ENCODE results near the gene GRXCR1.

Gene GRXCR1

DNA sequence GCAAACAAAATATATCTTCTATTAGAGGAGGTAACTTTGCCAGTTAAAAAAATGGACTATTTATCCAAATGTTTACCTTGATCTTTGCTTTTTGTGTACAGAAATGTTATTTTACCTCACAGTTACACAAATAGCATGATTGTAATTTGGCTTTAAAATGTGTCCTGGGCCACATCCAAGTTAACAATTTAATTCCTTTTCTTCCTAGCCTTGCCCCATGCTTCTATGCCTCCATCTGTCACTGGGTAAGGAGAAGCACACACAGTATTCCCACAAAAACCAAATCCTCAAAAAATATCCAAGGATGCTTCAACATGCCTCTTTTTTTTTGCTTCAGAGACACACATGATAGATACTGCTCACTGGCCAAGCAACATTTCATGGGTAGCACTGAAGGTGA lies 30.9 kb downstream of the GRXCR1 start:
- H3K79me1 ChIP-seq (ENCODE audit: low read depth, low read length): no peaks in the 10 kb centered on the region
- H3K18ac ChIP-seq (ENCODE audit: low read length): no peak overlapping the region
- no peak overlapping the region for H2AK5ac ChIP-seq (ENCODE audit: low read depth, low read length)
- no peak overlapping the region for H3K27ac ChIP-seq (replicated peaks; ENCODE audit: low read length)
- H4K91ac ChIP-seq (ENCODE audit: low read depth, low read length, poor library complexity): no peak overlapping the region
- no peak overlapping the region for H3K23ac ChIP-seq (ENCODE audit: low read depth, low read length, poor library complexity)
- no peak overlapping the region for H3K14ac ChIP-seq (ENCODE audit: low read length)
- no peak for DNase-seq (ENCODE audit: low spot score)
- H3K4me3 ChIP-seq (ENCODE audit: low read length in 2 of 2): no peak overlapping the region
- no peak overlapping the region for H2BK15ac ChIP-seq (ENCODE audit: low read length)
- H3K36me3 ChIP-seq (replicated peaks in 1 of 2; ENCODE audit: control insufficient read depth in 2 of 2, insufficient read depth in 2 of 2, low read length in 2 of 2): no peaks in the 10 kb centered on the region
- no peak overlapping the region for H2BK5ac ChIP-seq (ENCODE audit: low read length)
- no peak overlapping the region for H3K9ac ChIP-seq (ENCODE audit: low read depth, low read length, poor library complexity)
- no peak overlapping the region for H2BK12ac ChIP-seq (ENCODE audit: low read length)
- no peak overlapping the region for H4K8ac ChIP-seq (ENCODE audit: low read depth, low read length)
- H3K4me2 ChIP-seq (ENCODE audit: insufficient read depth, low read length, poor library complexity, severe bottlenecking): no peak overlapping the region
- H3K4me1 ChIP-seq (ENCODE audit: control insufficient read depth in 2 of 2, insufficient read depth in 1 of 2, low read depth in 1 of 2, low read length in 2 of 2): peaks cover 0 to under 1% of the 10 kb centered on the region in 2 donors
- no peaks in the 10 kb centered on the region for H3K27me3 ChIP-seq (ENCODE audit: control insufficient read depth in 3 of 3, insufficient read depth in 3 of 3, low read depth in 1 of 3, low read length in 3 of 3)
- H3K4ac ChIP-seq (ENCODE audit: low read length): no peak overlapping the region
- H3K9me3 ChIP-seq (replicated peaks in 1 of 2; ENCODE audit: control insufficient read depth in 2 of 2, insufficient read depth in 1 of 2, low read depth in 1 of 2, low read length in 2 of 2): no peaks in the 10 kb centered on the region
- H2BK120ac ChIP-seq (ENCODE audit: low read depth, low read length): no peak overlapping the region
- H2AFZ ChIP-seq (ENCODE audit: low read length): no peak overlapping the region

DNA sequence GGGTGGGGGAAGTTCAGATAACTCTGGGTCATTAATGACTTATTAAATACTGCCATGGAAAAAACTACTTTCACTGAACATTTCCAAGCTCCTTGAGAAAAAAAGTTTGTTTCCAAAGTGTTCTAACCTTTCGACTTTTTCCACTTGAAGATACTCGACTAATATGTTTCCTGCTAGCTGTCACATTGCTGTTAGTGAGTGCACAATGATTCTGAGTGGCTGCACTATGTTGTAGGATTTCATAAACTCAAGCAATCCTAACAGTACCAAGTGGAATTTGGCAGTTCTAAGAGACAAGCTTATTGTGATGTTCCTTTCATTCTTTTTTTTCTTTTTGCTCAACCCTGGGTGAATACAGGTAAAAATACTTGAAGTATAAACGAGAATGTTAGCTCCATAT lies 33.4 kb downstream of the GRXCR1 start:
- Histone ChIP-seq H3K4me1 (ENCODE audit: control insufficient read depth in 2 of 2, insufficient read depth in 1 of 2, low read depth in 1 of 2, low read length in 2 of 2) (peaks cover 0 to 1% of the 10 kb centered on the region in 2 donors), H3K4ac (ENCODE audit: low read length) (no peak overlapping the region), H2AK5ac (ENCODE audit: low read depth, low read length) (no peak overlapping the region), H3K27ac (replicated peaks; ENCODE audit: low read length) (no peak overlapping the region), H4K91ac (ENCODE audit: low read depth, low read length, poor library complexity) (no peak overlapping the region), H3K4me3 (ENCODE audit: low read length in 2 of 2) (no peak overlapping the region), H4K8ac (ENCODE audit: low read depth, low read length) (no peak overlapping the region), H3K9ac (ENCODE audit: low read depth, low read length, poor library complexity) (no peak overlapping the region), H3K4me2 (ENCODE audit: insufficient read depth, low read length, poor library complexity, severe bottlenecking) (no peak overlapping the region), H3K14ac (ENCODE audit: low read length) (no peak overlapping the region), H2BK12ac (ENCODE audit: low read length) (no peak overlapping the region), H2BK120ac (ENCODE audit: low read depth, low read length) (no peak overlapping the region), H3K9me3 (replicated peaks in 1 of 2; ENCODE audit: control insufficient read depth in 2 of 2, insufficient read depth in 1 of 2, low read depth in 1 of 2, low read length in 2 of 2) (no peaks in the 10 kb centered on the region), H2BK5ac (ENCODE audit: low read length) (no peak overlapping the region), H3K27me3 (ENCODE audit: control insufficient read depth in 3 of 3, insufficient read depth in 3 of 3, low read depth in 1 of 3, low read length in 3 of 3) (no peaks in the 10 kb centered on the region), H3K36me3 (replicated peaks in 1 of 2; ENCODE audit: control insufficient read depth in 2 of 2, insufficient read depth in 2 of 2, low read length in 2 of 2) (no peaks in the 10 kb centered on the region), H2AFZ (ENCODE audit: low read length) (no peak overlapping the region), H2BK15ac (ENCODE audit: low read length) (no peak overlapping the region), H3K79me1 (ENCODE audit: low read depth, low read length) (no peaks in the 10 kb centered on the region), H3K23ac (ENCODE audit: low read depth, low read length, poor library complexity) (no peak overlapping the region), H3K18ac (ENCODE audit: low read length) (no peak overlapping the region)
- no peak for DNase-seq (ENCODE audit: low spot score)
- no CpG with 5 or more reads among the region's 3 CpGs for WGBS, 2 donors (ENCODE audit: extremely low coverage in 2 of 2, insufficient read length in 2 of 2, insufficient replicate concordance in 1 of 2)

DNA sequence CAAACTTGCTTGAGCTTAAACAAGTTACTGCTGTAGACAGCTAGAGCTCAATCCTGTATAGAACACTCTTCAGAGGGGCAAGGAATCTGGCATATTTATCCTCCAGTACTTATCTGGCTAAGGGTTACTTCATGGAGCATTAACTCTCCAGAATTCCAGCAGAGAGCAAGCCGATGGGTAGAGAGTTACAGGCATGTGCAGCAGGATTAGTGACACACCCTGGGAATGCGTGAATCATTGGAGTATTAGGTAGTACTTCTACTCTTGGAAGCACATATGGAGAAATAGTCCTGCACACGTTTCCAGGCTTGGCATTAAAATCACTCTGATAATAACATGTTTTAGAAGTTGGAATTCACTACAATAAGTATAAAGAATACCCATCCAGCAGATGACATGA lies 35.4 kb downstream of the GRXCR1 start:
- no peak overlapping the region for H3K14ac ChIP-seq (ENCODE audit: low read length)
- no peak overlapping the region for H2AFZ ChIP-seq (ENCODE audit: low read length)
- H2AK5ac ChIP-seq (ENCODE audit: low read depth, low read length): no peak overlapping the region
- no peak overlapping the region for H3K23ac ChIP-seq (ENCODE audit: low read depth, low read length, poor library complexity)
- peaks cover 0 to 1% of the 10 kb centered on the region in 2 donors for H3K4me1 ChIP-seq (ENCODE audit: control insufficient read depth in 2 of 2, insufficient read depth in 1 of 2, low read depth in 1 of 2, low read length in 2 of 2)
- no peak overlapping the region for H2BK120ac ChIP-seq (ENCODE audit: low read depth, low read length)
- H3K9me3 ChIP-seq (replicated peaks in 1 of 2; ENCODE audit: control insufficient read depth in 2 of 2, insufficient read depth in 1 of 2, low read depth in 1 of 2, low read length in 2 of 2): no peaks in the 10 kb centered on the region
- no peak overlapping the region for H2BK5ac ChIP-seq (ENCODE audit: low read length)
- H3K9ac ChIP-seq (ENCODE audit: low read depth, low read length, poor library complexity): no peak overlapping the region
- no peaks in the 10 kb centered on the region for H3K79me1 ChIP-seq (ENCODE audit: low read depth, low read length)
- no CpG with 5 or more reads among the region's 3 CpGs for WGBS, 2 donors (ENCODE audit: extremely low coverage in 2 of 2, insufficient read length in 2 of 2, insufficient replicate concordance in 1 of 2)
- no peak overlapping the region for H3K27ac ChIP-seq (replicated peaks; ENCODE audit: low read length)
- H2BK15ac ChIP-seq (ENCODE audit: low read length): no peak overlapping the region
- H2BK12ac ChIP-seq (ENCODE audit: low read length): no peak overlapping the region
- no peak overlapping the region for H3K4me2 ChIP-seq (ENCODE audit: insufficient read depth, low read length, poor library complexity, severe bottlenecking)
- no peak overlapping the region for H3K18ac ChIP-seq (ENCODE audit: low read length)
- H4K91ac ChIP-seq (ENCODE audit: low read depth, low read length, poor library complexity): no peak overlapping the region
- DNase-seq (ENCODE audit: low spot score): no peak
- no peaks in the 10 kb centered on the region for H3K36me3 ChIP-seq (replicated peaks in 1 of 2; ENCODE audit: control insufficient read depth in 2 of 2, insufficient read depth in 2 of 2, low read length in 2 of 2)
- H3K27me3 ChIP-seq (ENCODE audit: control insufficient read depth in 3 of 3, insufficient read depth in 3 of 3, low read depth in 1 of 3, low read length in 3 of 3): no peaks in the 10 kb centered on the region
- H3K4ac ChIP-seq (ENCODE audit: low read length): no peak overlapping the region
- H4K8ac ChIP-seq (ENCODE audit: low read depth, low read length): no peak overlapping the region
- H3K4me3 ChIP-seq (ENCODE audit: low read length in 2 of 2): no peak overlapping the region

DNA sequence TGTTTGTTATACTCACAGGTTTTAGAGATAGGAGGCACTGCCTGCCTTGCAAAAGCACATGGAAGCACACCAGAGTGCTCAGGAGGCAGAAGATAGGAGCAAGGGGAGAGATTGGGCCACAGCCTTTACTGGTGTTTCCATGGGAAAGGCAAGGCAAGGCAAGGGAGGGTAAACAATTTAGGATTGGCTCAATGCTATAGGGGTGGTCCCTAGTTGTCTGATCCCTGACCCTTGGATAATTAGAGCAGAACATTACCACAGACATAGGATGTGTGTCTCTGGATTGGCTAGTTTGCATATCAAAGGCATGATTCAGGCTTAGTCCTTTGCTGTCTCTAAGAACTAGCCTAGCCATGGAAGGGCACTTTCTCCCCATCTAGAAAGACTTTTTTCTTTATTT lies 36.1 kb downstream of the GRXCR1 start:
- no peak overlapping the region for H3K4ac ChIP-seq (ENCODE audit: low read length)
- H3K9me3 ChIP-seq (replicated peaks in 1 of 2; ENCODE audit: control insufficient read depth in 2 of 2, insufficient read depth in 1 of 2, low read depth in 1 of 2, low read length in 2 of 2): no peaks in the 10 kb centered on the region
- H3K27ac ChIP-seq (replicated peaks; ENCODE audit: low read length): no peak overlapping the region
- H2BK15ac ChIP-seq (ENCODE audit: low read length): no peak overlapping the region
- no peak overlapping the region for H3K14ac ChIP-seq (ENCODE audit: low read length)
- no peaks in the 10 kb centered on the region for H3K36me3 ChIP-seq (replicated peaks in 1 of 2; ENCODE audit: control insufficient read depth in 2 of 2, insufficient read depth in 2 of 2, low read length in 2 of 2)
- no peak overlapping the region for H2AK5ac ChIP-seq (ENCODE audit: low read depth, low read length)
- no peak overlapping the region for H3K4me2 ChIP-seq (ENCODE audit: insufficient read depth, low read length, poor library complexity, severe bottlenecking)
- no peak overlapping the region for H2BK120ac ChIP-seq (ENCODE audit: low read depth, low read length)
- DNase-seq (ENCODE audit: low spot score): no peak
- H2AFZ ChIP-seq (ENCODE audit: low read length): no peak overlapping the region
- no peaks in the 10 kb centered on the region for H3K79me1 ChIP-seq (ENCODE audit: low read depth, low read length)
- peaks cover 0 to 1% of the 10 kb centered on the region in 2 donors for H3K4me1 ChIP-seq (ENCODE audit: control insufficient read depth in 2 of 2, insufficient read depth in 1 of 2, low read depth in 1 of 2, low read length in 2 of 2)
- H2BK5ac ChIP-seq (ENCODE audit: low read length): no peak overlapping the region
- H3K18ac ChIP-seq (ENCODE audit: low read length): no peak overlapping the region
- H3K4me3 ChIP-seq (ENCODE audit: low read length in 2 of 2): no peak overlapping the region
- no peak overlapping the region for H4K91ac ChIP-seq (ENCODE audit: low read depth, low read length, poor library complexity)
- H3K9ac ChIP-seq (ENCODE audit: low read depth, low read length, poor library complexity): no peak overlapping the region
- H2BK12ac ChIP-seq (ENCODE audit: low read length): no peak overlapping the region
- H3K23ac ChIP-seq (ENCODE audit: low read depth, low read length, poor library complexity): no peak overlapping the region
- H4K8ac ChIP-seq (ENCODE audit: low read depth, low read length): no peak overlapping the region
- no peaks in the 10 kb centered on the region for H3K27me3 ChIP-seq (ENCODE audit: control insufficient read depth in 3 of 3, insufficient read depth in 3 of 3, low read depth in 1 of 3, low read length in 3 of 3)
